ENCODE measurements around the gene AP3S1.

AP3S1 gene

DNA sequence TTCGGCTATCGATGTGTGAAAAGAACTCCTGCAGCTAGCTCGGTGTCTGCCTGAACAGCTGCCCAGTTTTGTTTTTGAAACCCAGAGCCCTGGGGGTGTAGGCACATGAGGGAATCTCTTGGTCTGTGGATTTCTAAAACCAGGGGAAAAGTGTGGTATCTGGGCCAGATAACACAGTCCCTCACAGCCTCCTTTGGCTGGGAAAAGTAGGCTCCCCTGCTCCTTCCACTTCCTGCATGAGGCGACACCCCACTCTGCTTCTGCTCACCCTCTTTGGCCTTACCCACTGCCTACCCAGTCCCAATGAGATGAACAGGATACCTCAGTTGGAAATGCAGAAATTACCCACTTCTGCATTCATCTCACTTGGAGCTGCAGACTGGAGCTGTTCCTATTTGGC, 15.8 kb upstream of the AP3S1 start:
- DNase-seq (ENCODE audit: low read depth): no peak

DNA sequence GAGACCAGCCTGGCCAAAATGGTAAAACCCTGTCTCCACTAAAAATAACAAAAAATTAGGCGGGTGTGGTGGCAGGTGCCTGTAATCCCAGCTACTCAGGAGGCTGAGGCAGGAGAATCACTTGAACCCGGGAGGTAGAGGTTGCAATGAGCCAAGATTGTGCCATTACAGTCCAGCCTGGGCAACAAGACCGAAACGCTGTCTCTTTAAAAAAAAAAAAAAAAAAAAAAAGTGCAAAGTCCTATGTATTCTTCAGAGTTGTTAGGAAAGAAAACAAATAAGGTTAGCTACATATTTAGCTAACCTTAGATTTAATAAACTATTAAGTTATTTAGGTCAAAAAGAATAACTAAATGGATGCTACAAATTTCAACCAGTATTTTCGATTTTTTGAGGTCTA, 11.8 kb upstream of the AP3S1 start:
- DNase-seq (ENCODE audit: low read depth): no peak

DNA sequence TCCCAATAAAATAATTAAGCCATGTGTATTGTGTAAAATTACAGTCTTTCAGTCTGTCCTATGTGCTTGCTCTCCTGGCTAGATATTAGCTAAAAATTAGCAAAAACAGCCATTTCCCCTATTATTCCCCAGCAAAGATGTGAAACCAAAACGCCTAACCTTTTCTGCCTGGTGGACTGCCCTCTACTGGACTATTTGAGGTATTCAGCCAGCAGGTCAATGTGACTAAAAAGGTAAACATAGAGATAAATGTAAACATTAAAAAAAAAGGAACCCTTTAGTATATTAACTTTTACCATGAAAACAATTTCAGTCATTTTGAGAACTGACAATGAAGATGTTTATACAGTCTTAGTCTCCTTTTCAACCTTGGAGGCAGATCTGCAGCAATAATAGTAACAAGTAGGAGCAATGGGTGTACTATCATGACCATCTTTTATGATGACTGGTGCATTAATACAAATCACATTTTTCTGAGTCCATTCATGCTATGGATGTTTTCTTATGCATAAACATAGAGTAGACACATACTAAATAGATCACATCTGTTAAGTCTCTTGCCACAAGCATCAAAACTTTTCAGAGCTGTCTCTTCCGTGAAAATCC, 10.5 kb upstream of the AP3S1 start:
- no peak for DNase-seq (ENCODE audit: low read depth)

DNA sequence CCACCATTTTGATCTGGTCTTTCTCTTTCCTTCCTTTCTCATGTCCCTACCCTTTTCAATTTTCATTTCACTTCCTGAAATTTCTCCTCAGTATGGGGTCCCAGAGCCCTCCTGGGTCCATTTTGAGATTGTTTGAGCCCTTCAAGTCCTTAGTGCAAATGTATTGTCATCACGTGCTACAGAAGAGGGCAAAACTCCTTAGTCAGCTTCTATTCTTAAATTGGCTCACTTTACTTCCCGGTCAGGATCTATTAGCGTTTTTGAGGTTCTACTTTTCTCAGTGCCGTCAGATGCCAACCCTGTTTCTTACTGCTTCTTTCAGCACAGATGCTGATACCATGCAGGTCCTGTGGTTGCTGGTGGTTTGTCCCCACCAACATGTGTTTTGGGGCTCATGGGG, 6.3 kb upstream of the AP3S1 start:
- DNase-seq (ENCODE audit: low read depth): no peak

DNA sequence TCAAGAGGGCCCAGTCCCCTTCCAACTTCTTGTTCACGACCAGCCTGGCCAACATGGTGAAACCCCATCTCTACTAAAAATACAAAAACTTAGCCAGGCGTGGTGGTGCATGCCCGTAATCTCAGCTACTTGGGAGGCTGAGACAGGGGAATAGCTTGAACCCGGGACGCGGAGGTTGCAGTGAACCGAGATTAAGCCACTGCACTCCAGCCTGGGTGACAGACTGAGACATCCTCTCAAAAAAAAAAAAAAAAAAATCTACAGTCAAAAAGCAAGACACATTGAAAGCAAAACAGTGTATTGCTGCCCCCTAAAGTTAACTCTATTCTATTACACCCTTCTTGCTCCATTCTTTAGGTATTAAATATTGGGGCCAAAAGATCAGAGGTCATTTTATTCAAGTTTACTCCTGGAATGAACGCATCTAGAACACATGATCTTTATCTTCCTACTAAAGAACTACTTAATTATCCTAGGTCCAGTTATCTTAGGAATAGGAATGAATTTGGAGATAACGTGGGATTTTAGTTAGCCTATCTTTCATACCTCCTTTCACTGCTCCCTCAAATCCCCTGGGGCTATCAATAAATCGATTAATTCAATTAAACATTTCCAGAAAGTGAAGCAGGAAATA, 2.7 kb upstream of the AP3S1 start:
- DNase-seq (ENCODE audit: low read depth): no peak

DNA sequence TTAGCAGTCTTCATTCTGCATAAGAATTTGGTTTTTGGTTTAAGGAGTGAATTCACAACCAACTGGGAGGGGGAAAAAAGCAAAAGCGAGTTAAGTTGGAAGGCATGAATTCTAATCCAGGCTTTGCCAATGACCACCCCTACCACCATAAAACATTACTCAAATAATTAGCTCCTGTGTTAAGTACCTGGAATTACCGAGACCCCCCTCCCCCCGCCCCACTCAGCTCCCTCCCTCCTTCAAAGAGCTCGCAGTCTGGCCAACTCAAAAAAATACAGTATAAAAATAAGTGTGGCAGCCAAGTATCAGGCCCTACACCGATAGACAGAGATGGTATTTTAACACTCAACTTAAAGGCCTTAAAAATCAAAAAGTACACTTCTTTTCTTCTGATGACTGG, 862 bp upstream of the AP3S1 start:
- DNase-seq (ENCODE audit: low read depth): no peak

DNA sequence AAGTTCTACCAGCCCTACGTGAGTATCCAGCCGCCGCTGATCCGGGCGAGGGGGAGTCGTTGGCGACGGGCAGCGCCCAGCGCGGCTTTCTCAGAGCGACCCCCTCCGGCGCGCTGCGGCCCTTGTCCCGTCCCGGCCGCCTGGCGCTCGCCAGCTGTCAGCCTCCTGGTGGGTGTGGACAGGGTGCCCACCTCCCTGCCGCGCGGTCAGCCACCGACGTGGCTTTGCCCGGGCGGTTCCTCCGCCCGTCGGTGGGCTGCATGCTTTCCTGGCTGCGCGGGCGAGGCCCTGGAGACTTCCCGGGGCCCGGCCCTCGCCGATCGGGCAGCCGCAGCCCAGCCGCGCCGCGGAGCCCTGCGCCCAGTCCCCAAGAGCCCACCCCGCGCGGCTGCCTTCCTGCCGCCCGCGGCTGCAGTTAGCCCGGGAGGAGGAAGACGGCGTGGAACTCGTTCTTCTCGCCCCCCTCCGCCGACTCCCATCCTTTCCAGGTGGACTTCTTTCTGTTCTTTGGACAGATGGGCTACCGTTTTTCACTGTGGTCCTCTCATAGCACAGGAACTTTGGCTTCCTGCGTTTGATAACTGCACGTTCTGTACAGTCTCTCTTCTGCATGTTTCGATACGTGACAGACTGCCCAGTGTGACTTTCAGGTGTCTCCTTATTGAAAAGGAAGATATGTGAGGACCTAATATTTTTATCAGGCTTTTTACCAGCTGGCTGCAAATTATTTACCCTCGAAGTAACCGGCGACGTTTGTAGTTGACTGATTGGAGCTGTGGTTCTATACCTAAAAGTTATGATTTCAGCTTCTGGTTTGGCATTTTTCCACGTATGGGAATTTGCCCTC, 577 bp downstream of the AP3S1 start:
- no peak for DNase-seq (ENCODE audit: low read depth)

DNA sequence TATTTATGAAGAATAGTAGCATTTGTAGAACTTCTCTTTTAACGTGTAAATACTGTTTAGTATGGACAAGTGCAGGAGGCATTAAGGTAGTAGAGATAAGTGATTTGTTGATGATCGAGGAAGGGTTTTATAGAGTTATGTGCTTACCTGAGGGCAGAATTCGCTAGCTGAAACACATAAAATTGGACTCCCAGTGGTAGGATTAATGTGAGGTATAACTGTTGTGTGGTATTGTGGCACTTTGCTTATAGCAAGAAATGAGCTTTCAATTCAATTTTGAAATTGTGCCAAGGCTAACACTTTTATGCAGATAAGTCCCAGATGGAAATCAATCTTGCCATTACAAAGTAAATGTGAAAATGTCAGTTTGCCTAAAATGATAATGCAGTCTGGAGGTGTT, 1.2 kb downstream of the AP3S1 start:
- DNase-seq (ENCODE audit: low read depth): no peak

DNA sequence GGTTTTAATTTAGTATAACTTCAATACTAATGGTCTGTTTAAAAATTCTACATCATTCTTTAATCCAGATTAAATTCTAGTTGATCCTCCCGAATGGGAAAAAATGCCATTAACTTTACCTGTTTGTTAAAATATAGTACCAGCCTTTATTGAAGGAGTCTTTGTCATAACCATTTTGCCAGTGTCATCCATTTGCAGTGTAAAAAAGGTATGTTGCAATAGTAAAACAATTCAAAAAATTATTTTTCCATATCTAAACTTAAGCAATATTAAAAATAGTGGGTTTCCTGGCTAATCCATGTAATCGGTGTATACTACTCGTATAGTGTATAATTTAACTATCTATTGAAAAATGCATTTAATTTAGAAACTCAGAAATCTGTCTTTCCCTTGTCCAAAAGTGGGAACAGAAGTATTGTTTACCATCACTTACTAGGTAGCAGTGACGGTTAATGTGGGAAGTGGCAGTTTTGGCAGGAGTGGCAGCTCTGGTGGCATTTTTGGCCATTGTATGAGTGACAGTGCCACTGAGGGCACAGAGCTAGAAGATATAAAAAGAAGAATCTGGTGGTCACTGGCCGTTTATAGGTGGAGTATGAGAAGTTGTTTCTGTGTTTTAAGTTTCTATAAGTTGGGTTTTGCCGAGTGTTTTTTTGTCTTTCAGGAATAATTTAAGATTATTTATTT, 1.9 kb downstream of the AP3S1 start:
- DNase-seq (ENCODE audit: low read depth): no peak

DNA sequence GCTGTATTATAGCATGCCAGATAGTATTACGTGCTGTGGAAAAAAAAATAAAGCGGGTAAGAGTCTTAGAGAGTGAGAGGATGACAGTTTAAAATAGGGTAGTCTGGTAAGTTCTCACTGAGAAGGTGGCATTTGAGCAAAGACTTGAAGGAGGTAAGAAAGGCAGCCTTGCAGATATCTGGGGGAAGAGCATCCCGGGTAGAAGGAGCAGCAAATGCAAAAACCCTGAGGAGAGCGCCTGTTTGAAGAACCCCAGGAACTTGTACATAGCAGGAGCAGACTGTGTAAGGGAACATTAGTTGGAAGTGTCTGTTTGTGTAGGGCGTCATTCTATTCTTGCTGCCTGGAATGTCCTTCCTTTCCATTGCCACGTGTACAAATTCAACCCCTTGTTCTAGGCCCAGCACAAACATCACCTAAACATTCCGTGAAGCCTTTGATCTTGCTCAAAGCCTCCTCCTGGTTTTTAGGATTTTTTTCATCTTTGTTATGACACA, 2.6 kb downstream of the AP3S1 start:
- no peak for DNase-seq (ENCODE audit: low read depth)

DNA sequence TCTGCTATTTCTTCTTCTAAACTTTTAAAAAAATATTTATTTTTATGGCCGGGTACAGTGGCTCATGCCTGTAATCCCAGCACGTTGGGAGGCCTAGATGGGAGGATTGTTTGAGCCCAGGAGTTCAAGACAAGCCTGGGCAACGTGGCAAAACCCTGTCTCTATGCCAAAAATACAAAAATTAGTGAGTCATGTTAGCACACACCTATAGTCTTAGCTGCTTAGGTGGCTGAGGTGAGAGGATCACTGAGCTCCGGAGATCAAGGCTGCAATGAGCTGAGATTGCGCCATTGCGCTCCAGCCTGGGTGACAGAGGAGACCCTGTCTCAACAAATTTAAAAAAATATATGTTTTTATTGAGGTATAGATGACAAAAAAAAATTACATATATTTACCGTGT, 5.6 kb downstream of the AP3S1 start:
- DNase-seq (ENCODE audit: low read depth): no peak

DNA sequence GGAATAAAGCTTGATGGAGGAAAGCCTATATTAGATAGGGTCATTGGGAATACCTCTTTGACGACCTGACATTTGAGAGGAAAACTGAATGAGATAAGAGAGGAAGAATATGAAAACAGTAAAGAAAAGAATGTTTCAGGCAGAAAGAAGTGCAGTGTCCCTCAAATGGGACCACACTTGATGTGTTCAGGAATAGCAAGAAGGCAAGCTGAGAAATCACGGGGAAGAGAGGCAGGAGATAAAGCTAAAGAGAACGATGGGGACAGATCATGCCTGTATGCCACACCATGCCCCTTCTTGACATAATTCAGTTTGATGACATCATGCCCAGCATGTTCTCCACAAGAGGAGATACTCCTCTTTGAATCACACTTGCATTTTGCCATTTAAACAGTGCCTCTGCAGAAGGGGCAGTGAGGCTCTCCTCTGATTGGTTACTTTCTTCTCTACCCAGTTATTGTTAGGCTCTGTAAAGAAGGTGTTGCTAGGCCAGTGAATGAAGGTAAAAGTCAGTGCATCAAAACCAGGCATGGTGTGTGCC, 7.6 kb downstream of the AP3S1 start:
- DNase-seq (ENCODE audit: low read depth): no peak

DNA sequence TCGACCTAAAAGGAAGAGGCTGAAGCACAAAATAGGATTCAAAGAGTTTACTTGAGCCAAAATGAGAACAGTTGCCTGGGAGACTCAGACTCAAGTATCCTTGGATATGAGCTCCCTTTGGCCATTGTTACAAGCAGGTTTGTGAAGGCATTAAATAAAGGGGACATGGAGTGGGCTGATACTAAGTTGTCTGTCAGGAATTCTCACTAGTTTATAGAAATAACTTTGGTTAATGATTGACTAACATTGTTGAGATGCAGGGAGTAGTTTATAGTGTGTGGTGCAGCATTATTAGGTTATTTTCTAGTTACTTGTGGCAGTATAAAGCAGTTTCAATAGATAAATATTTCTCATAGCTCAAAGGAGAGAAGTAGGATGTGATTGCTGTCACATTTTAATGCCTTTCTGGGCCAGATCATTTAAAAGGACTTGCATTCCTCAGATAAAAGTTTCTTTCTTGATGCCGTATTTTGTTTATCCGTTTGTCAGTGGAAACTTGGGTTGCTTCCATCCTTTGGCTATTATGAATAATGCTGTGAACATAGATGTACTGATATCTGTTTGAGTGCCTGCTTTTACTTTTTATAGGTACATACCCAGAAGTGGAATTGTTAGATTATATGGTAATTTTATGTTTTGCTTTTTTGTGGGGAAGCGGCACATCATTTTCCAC, 9.1 kb downstream of the AP3S1 start:
- no peak for DNase-seq (ENCODE audit: low read depth)

DNA sequence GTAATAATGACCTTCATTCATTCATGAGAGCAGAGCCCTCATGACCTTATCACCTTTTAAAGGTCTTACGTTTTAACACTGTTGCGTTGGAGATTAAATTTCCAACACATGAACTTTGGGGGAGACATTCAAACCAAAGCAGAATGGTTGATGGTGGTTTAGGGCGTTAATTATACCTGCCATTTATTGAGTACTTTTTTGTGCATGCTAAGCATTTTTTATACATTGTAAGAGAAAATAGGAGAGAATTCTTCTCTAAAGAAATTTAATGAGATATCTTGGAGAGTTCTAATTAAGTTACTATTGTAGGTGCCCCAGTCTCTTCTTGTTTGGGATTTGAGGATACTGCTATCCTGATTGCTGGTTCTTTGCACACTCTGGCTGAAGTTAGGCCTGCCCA, 12.4 kb downstream of the AP3S1 start:
- DNase-seq (ENCODE audit: low read depth): no peak

DNA sequence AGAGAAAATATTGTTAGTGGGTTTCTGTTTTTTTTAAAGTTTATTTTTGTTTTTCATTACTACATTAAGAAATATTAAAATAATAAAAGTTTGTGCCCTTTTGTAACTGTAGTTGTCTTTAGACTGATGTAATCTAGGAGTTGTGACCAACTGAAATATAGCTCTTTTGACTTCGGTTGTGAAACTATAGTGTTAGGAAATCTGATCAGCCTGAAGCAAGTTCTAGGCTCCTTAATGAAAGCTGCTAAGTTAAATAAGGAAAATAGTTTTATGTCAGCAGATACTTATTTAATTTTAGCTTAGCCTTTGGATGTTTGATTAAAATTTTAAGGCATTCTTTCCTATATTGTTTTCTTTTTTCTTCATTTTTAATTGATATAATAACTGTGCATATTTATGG, 14.2 kb downstream of the AP3S1 start:
- DNase-seq (ENCODE audit: low read depth): no peak

DNA sequence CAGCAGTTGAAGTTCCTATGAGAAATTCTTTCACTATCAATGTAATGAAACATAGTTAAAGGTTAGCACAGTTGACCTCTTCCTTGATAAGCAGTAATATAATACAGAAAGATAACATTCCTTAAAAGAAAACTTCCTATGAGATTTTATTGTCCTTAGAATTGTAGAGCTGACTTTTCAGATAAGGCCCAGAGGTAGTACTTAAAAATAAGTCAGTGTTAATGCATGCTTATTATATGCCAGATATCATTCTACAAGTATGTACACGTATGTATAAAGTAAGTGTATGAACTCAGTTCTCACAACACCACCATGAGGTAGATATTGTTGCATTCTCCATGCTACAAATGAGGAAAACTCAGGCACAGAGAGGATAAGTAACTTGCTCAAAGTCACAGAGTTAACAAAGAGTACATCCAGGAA, 15.3 kb downstream of the AP3S1 start:
- no peak for DNase-seq (ENCODE audit: low read depth)

DNA sequence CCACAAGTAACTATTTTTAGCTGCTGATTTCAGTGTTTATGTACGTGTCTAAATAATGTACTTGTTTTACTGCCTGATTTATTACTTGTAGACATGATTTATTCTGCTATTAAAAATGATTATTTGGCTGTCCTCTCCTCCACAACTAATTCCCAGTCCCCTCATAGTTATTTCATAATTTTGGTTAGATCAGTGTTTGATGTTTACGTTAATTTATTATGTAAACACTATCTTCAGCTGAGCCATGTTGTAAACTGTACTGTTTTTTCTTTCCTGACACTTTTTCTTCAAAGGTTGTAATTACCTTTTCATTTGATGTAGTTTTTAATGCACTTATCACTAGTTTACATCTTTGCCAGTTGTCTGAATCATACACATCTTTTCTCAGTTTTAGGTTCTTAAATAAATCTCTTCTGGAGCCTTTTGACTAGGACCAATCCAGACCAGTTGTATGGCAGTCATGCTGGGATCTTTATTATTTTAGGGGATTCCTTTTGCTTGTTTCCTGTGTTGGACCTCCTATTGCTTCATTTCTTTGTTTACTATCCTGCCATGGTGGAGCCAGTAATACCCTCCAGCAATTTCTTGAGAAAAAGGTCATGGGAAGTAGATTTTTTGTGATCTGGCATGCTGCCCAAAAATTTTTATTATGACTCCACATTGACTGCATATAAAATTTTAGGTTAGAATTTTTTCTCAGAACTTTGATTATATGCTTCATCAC, 16.1 kb downstream of the AP3S1 start:
- DNase-seq (ENCODE audit: low read depth): no peak

DNA sequence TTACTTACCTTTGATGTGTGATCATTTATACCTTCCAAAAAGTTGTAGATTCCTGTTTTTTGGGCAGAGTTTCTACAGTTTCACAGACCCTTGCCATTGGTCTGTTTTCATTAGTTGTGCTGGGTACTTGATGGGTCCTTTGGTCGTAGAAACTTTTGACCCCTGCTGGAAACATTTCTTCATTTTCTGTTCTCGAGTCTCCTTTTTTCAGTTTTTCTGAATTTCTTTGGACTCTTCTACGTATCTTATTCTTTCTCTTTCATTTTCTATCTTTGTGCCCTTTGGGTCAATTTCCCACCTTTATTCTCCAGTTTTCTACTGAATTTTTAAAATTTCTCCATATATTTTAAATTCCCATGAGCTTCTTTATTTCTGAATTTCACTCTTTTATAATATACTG, 16.7 kb downstream of the AP3S1 start:
- DNase-seq (ENCODE audit: low read depth): no peak

DNA sequence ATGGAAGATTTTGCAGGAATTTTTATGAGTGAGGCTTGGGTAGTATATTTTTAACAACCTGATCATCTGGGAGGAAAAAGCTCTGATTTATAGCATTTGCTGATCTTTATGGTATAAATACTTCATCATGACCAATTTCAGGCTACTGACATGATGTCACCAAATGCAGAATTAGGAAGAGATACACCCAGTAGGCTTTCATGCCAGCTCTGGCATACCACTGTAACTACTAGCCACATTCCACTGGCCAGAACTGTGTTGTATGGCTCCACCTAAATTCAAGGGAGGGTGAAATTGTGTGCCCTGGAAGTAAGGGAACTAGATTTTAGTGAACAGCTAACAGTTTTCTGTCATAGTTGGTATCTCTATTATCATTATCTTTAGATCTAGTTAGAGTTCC, 17.6 kb downstream of the AP3S1 start:
- DNase-seq (ENCODE audit: low read depth): no peak

DNA sequence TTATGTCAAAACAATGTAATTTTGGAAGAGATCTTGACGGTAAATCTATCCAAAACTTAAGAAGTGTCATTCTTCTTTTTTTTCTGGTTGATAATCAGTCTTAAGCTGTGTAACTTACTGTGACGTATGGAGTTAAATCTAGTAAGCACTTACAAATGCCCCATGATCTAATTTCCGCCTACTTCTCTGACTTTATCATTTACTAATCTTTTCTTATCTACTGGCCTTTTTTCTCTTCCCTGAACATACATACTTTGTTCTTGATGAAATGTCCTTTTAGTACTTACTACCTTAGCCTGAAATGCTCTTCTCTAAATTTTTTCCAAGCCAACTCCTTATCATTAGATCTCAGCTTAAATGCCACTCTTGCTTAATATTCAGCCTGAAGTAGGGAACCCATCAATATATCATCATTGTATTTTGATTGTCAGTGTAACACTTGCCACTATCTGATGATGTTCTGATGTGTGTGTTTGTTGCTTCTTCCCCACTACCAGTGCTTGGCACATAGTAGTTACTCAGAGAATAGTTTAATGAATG, 27.6 kb downstream of the AP3S1 start:
- DNase-seq (ENCODE audit: low read depth): no peak

DNA sequence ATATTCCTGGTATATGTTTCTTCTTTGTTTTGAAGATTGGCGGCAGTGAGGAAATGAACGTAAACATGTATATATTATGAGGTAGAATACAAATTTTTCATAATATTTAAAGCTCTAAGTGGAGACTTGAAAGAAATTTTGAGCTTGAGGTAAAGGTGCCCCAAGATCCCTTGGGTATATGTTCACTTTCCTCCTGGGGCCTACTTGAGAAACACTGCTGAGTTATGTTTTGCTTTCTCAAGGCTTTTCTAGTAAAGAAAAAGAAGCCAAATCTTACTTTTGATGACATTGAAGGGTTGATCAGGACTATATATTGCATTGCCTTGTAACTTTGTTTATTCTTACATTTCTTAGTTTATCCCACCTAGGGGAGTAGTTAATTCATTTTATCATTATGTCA, 30.7 kb downstream of the AP3S1 start:
- DNase-seq (ENCODE audit: low read depth): no peak

All from stimulated activated CD4-positive, alpha-beta T cell treated with anti-CD3 and anti-CD28 coated beads, Interleukin-2, amount 100 ng/mL, for 4 hours (primary cell).